Epithelial cell of proximal tubule (primary cell): ENCODE data around the gene REM2. TPM values are rescaled to one million over a fixed set of nuclear protein-coding genes. Genes with fewer than 3 reads are reported as not detected.
"Not testable (repeated sequence)": the region's sequence is repeated elsewhere in the genome, so short reads cannot be mapped to it uniquely, and the experiment has no call there.

Source experiments
- DNase-seq: peaks from one replicate; pipeline ENCODE4 v3.0.0-alpha.2; 2011; ENCODE audit warnings: low read depth
- H3K4me3 ChIP-seq: 2 replicates; pipeline ENCODE4 v1.5.1; 2011; ENCODE audit warnings: low read depth, mild to moderate bottlenecking, low read length
- total RNA-seq: library from RNA; depleted of rRNA; stranded (reverse); fragments of >200 nt; gene quantifications from 2 replicates; pipeline ENCODE4 v1.2.3, GENCODE V29; 2015
- TF ChIP-seq, protein P1 (sequence below): conservative IDR thresholded peaks from 2 replicates; pipeline ENCODE4 v1.5.1; 2012; ENCODE audit warnings: low read depth, mild to moderate bottlenecking, low read length

The REM2 gene
- total RNA-seq, 1 donor from 2014 or later, result 0.17 TPM

- TF ChIP-seq, protein P1, sequence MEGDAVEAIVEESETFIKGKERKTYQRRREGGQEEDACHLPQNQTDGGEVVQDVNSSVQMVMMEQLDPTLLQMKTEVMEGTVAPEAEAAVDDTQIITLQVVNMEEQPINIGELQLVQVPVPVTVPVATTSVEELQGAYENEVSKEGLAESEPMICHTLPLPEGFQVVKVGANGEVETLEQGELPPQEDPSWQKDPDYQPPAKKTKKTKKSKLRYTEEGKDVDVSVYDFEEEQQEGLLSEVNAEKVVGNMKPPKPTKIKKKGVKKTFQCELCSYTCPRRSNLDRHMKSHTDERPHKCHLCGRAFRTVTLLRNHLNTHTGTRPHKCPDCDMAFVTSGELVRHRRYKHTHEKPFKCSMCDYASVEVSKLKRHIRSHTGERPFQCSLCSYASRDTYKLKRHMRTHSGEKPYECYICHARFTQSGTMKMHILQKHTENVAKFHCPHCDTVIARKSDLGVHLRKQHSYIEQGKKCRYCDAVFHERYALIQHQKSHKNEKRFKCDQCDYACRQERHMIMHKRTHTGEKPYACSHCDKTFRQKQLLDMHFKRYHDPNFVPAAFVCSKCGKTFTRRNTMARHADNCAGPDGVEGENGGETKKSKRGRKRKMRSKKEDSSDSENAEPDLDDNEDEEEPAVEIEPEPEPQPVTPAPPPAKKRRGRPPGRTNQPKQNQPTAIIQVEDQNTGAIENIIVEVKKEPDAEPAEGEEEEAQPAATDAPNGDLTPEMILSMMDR, result no peak
- H3K4me3 ChIP-seq, result no peak overlapping the region
- DNase-seq, result no peak
Measured at GRCh38 chr14:22910916-22911315, 27.9 kb downstream of the REM2 start.

DNA sequence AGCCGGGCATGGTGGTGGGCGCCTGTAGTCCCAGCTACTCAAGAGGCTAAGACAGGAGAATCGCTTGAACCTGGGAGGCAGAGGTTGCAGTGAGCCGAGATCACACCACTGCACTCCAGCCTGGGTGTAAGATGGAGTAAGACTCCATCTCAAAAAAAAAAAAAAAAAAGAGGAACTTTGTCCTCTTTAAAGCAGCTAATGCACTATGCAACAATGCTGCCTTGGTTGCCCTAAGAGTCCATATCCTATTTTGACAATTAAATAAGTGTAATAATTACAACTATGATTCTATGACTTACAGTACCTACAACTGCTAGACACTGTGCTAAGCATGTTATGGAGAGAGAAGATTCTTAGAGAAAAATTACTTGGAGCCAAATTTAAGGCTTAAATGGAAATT lies 31.8 kb downstream of the REM2 start:
- H3K4me3 ChIP-seq, DNase-seq: not testable (repeated sequence)

GRCh38 chr14:22915886-22916521 lies 33.0 kb downstream of the REM2 start:
- H3K4me3 ChIP-seq, result no peak overlapping the region
- no peak for DNase-seq
- TF ChIP-seq, protein P1, result no peak

DNA sequence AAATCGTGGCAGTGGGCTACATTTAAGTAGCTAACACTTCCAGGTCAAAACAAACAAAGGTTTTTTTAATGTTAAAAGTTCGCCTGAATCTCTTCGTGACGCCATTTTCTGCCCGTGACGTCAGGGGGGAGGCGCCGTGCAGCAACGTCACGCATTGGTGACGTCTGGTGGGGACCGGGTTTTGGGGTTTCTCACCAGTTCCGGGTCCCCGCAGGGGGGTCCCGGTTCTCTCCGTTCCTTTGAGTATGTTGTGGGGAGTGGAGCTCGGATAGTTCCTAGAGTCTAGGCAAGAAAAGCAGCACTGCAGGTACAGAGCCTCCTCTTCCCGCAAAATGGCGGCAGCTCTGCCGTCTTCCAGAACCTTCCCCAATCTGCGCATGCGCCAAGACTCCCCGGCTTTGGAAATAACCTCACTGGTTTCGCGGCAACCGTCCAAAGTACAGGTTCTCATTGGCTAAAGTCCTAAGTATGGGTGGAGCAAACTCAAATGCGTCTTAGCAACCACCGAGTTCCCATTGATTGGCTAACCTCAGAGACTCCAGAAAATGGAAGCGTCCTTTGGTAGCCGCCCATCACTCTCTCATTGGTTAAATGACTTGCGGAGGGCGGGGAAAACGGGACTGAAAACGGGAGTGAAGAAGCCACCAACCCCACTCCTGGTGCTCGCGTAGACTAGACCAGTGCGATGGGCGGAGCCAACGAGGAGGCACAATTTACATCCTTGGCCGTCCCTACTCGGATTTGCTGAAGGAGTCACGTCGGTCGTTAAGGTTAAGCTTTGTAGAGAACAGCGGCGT lies 36.0 kb downstream of the REM2 start, which contains the start of gene RBM23:
Gene RBM23 (minus strand): TSS at position 346 of the 797 bp plus-strand sequence.
- peak; percentile 100 for DNase-seq
- H3K4me3 ChIP-seq, result peak within 1 kb of the TSS; percentile 88
- TF ChIP-seq, protein P1, result no peak

DNA sequence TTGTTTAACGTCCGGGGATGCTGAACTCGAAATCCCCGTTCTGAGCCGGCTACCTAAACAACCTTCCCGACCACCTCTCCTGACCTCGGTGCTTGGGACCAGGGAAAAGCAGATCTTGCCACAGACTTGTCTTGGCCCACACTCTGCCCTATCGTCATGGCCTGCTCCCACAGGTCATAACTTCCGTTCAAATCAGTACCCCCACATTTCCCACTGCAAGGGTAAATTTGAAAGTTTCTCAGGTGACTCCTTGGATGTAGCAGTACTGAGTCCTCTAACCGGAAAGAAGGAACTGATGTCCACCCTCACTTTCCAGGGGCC lies 36.5 kb downstream of the REM2 start:
- DNase-seq, result no peak
- TF ChIP-seq, protein P1, result no peak
- H3K4me3 ChIP-seq, result peak overlapping the region; percentile 45

DNA sequence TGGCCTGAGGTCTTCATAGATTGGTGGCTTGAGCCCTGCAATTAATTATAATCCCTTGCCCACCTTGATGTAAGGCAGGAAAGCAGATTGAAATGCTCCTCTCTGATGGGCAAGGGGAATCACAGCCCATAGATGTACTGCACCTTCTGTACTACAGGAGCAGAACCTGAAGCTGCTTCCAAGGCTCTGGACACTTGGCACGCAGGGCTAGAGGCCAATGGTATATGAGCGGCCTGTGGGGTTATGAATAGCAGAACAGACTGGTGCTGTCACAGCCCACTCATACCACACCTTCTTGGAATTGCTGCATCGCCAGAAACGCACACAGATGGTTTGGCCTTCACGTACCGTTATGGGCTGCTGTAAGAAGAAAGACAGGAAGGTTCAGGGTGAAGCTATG lies 37.7 kb downstream of the REM2 start:
- DNase-seq, result no peak
- TF ChIP-seq, protein P1, result no peak
- no peak overlapping the region for H3K4me3 ChIP-seq

DNA sequence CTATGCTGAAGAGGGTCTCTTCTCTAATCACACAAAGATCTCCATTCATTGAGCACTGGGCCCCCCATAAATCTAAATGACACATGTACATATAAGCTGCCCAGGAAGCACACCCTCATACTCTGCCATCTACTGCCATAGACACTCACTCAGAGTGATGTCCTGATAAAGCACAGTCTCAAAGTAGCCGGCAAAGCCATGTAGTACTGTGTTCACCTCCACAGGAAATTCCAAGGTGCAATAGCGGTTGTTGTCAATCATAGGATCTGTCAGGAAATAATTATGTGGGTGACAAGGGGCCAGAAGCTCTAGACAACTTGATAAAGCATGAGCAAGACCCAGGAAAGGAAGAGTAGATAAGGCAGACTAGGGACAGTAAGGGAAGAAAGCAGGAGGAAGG lies 39.3 kb downstream of the REM2 start:
- H3K4me3 ChIP-seq, result no peak overlapping the region
- no peak for DNase-seq
- TF ChIP-seq, protein P1, result no peak
